HepG2 (cell line): Measurements from ENCODE around the gene DNMBP. TPM values are rescaled to one million over a fixed set of nuclear protein-coding genes. Genes with fewer than 3 reads are reported as not detected.
A peak's percentile ranks its signal among the peaks of the same experiment; 100 is the strongest.

Source experiments
- ATAC-seq: fragments of 200-7000 bp; cut with Tn5 transposase; 3 replicates; pipeline ENCODE4 v1.9.1; 2020; ENCODE audit warnings: mild to moderate bottlenecking, moderate library complexity
- BruUV-seq: library from RNA; stranded (reverse); fragments of 400-500 nt; replicated peaks from 2 replicates; lab custom pipeline; 2021; lab: Mats Ljungman, UMichigan
- CTCF ChIA-PET: fragments of 300-600 bp; formaldehyde crosslinking; extraction: SDS; loops from one replicate; lab custom pipeline; 2021; ENCODE audit warnings: low total read pairs, inconsistent platforms, low intra/inter-chr PET ratio; lab: Yijun Ruan, JAX
- POLR2A ChIA-PET: fragments of 350-600 bp; sonication (Branson Sonifier 250); formaldehyde crosslinking; loops from one replicate; lab custom pipeline; 2020; ENCODE audit warnings: antibody characterized with exemption, inconsistent platforms; lab: Yijun Ruan, JAX
- DNase-seq: peaks from one replicate; pipeline ENCODE4 v3.0.0-alpha.2; 2015; ENCODE audit warnings: low spot score
- FAIRE-seq: peaks from 3 replicates; lab custom pipeline; 2011; peaks lifted over from hg19 to GRCh38; lab: Jason Lieb, UNC
- H2AFZ ChIP-seq: one replicate; pipeline ENCODE4 v1.6.1; 2011; ENCODE audit warnings: low read length, inconsistent platforms
- H3K27ac ChIP-seq: fragments of 300-600 bp; 3 replicates; pipeline ENCODE4 v1.8.0; 2011; ENCODE audit warnings: mixed run types, mild to moderate bottlenecking, mixed read lengths, low read length, inconsistent platforms; ENCODE audit not compliant: insufficient read depth; ENCODE audit errors: extremely low read length
- H3K27me3 ChIP-seq, 2 experiments: fragments of 200-600 bp in 1 of 2; 2 replicates in 1 of 2; 3 replicates in 1 of 2; pipeline versions ENCODE4 v1.6.0 to v1.8.0; 2011; ENCODE audit warnings: low read length in 2 of 2, mild to moderate bottlenecking in 2 of 2, moderate library complexity in 2 of 2, inconsistent platforms in 1 of 2; ENCODE audit not compliant: insufficient read depth in 2 of 2, control insufficient read depth in 1 of 2
- H3K36me3 ChIP-seq, 2 experiments: fragments of 200-600 bp in 1 of 2; replicated peaks in 1 of 2; 2 replicates in 1 of 2; 3 replicates in 1 of 2; pipeline versions ENCODE4 v1.5.1 to v1.8.0; 2011; ENCODE audit warnings: low read length in 2 of 2, inconsistent platforms in 1 of 2; ENCODE audit not compliant: insufficient read depth in 2 of 2, control insufficient read depth in 1 of 2
- H3K4me1 ChIP-seq: 2 replicates; pipeline ENCODE4 v1.5.1; 2012; ENCODE audit warnings: low read length, inconsistent platforms; ENCODE audit not compliant: insufficient read depth
- H3K4me2 ChIP-seq: 2 replicates; pipeline ENCODE4 v1.6.0; 2011; ENCODE audit warnings: low read depth, low read length, inconsistent platforms
- H3K4me3 ChIP-seq, 3 experiments: fragments of 200-600 bp in 1 of 3; sonication (generic), shearing (Covaris generic) in 1 of 3; replicated peaks in 1 of 3; 2 replicates each; pipeline ENCODE4 v1.5.1; 2011 to 2016; ENCODE audit warnings: low read length in 3 of 3, inconsistent platforms in 2 of 3, low read depth in 2 of 3, mild to moderate bottlenecking in 2 of 3, control low read depth in 1 of 3, mixed read lengths in 1 of 3; ENCODE audit not compliant: insufficient read depth in 1 of 3
- H3K79me2 ChIP-seq: one replicate; pipeline ENCODE4 v1.6.1; 2011; ENCODE audit warnings: low read length, inconsistent platforms; ENCODE audit not compliant: insufficient read depth
- H3K9ac ChIP-seq: 2 replicates; pipeline ENCODE4 v1.6.0; 2011; ENCODE audit warnings: mild to moderate bottlenecking, low read depth, low read length, inconsistent platforms; ENCODE audit not compliant: insufficient read depth
- H3K9me3 ChIP-seq: 2 replicates; pipeline ENCODE4 v1.5.1; 2012; ENCODE audit warnings: mild to moderate bottlenecking, low read length
- H4K20me1 ChIP-seq: 2 replicates; pipeline ENCODE4 v1.6.0; 2011; ENCODE audit warnings: inconsistent platforms, mild to moderate bottlenecking, low read length, moderate library complexity; ENCODE audit not compliant: insufficient read depth
- CENPX ChIP-seq: sonication (generic); formaldehyde crosslinking; IDR thresholded peaks from 2 replicates; pipeline ENCODE4 v1.9.0; 2021; ENCODE audit warnings: mild to moderate bottlenecking, missing genetic modification reagents, moderate library complexity
- HDAC1 ChIP-seq: sonication (generic); formaldehyde crosslinking; IDR thresholded peaks from 2 replicates; pipeline ENCODE4 v1.5.1; 2020; ENCODE audit warnings: mild to moderate bottlenecking, missing genetic modification reagents
- HMG20B ChIP-seq: conservative IDR thresholded peaks from 2 replicates; pipeline ENCODE4 v1.6.1; 2016; ENCODE audit warnings: missing genetic modification reagents, missing compliant biosample characterization
- HMGXB4 ChIP-seq, 2 experiments: sonication (generic) in 1 of 2; formaldehyde crosslinking in 1 of 2; IDR thresholded peaks; 2 replicates each; pipeline versions ENCODE4 v1.4.0 to v1.6.1; 2018 to 2020; ENCODE audit warnings: missing genetic modification reagents in 2 of 2, borderline replicate concordance in 1 of 2, low read depth in 1 of 2, mild to moderate bottlenecking in 1 of 2, missing biosample characterization in 1 of 2
- HOXD1 ChIP-seq: sonication (generic); formaldehyde crosslinking; IDR thresholded peaks from 2 replicates; pipeline ENCODE4 v1.5.0; 2020; ENCODE audit warnings: missing genetic modification reagents
- KLF6 ChIP-seq: IDR thresholded peaks from 2 replicates; pipeline ENCODE4 v1.8.0; 2016; ENCODE audit warnings: missing biosample characterization, missing genetic modification reagents
- KMT2A ChIP-seq: sonication (generic); formaldehyde crosslinking; IDR thresholded peaks from 2 replicates; pipeline ENCODE4 v1.4.0; 2020; ENCODE audit warnings: missing genetic modification reagents
- MIER2 ChIP-seq: IDR thresholded peaks from 2 replicates; pipeline ENCODE4 v1.6.1; 2016; ENCODE audit warnings: missing biosample characterization, missing genetic modification reagents
- NCOR1 ChIP-seq: fragments of 200-600 bp; sonication (generic); IDR thresholded peaks from 2 replicates; pipeline ENCODE4 v1.7.0; 2017; ENCODE audit warnings: antibody characterized with exemption, low read length, borderline replicate concordance
- NFATC3 ChIP-seq: sonication (generic); formaldehyde crosslinking; IDR thresholded peaks from 2 replicates; pipeline ENCODE4 v1.5.1; 2020; ENCODE audit warnings: mild to moderate bottlenecking, missing genetic modification reagents
- PAX8 ChIP-seq: sonication (generic); formaldehyde crosslinking; IDR thresholded peaks from 2 replicates; pipeline ENCODE4 v1.8.0; 2022; ENCODE audit warnings: mild to moderate bottlenecking, missing genetic modification reagents, borderline replicate concordance
- PBX3 ChIP-seq: sonication (generic); formaldehyde crosslinking; IDR thresholded peaks from 2 replicates; pipeline ENCODE4 v1.8.1; 2023; ENCODE audit warnings: missing genetic modification reagents, inconsistent platforms, borderline replicate concordance
- POLR2G ChIP-seq: fragments of 200-400 bp; formaldehyde crosslinking; IDR thresholded peaks from 2 replicates; pipeline ENCODE4 v1.6.1; 2018; ENCODE audit warnings: mild to moderate bottlenecking, low read depth, low read length, moderate library complexity
- SALL2 ChIP-seq: sonication (generic); formaldehyde crosslinking; IDR thresholded peaks from 2 replicates; pipeline ENCODE4 v1.8.1; 2023; ENCODE audit warnings: mild to moderate bottlenecking, missing genetic modification reagents, inconsistent platforms
- SIX4 ChIP-seq: sonication (generic); formaldehyde crosslinking; IDR thresholded peaks from 2 replicates; pipeline ENCODE4 v1.4.0; 2020; ENCODE audit warnings: missing genetic modification reagents
- SRSF9 ChIP-seq: fragments of 200-400 bp; formaldehyde crosslinking; IDR thresholded peaks from 2 replicates; pipeline ENCODE4 v1.6.1; 2018; ENCODE audit warnings: borderline replicate concordance, mild to moderate bottlenecking, low read depth, low read length; ENCODE audit not compliant: insufficient read depth, poor library complexity, severe bottlenecking
- TBP ChIP-seq: sonication (generic); formaldehyde crosslinking; IDR thresholded peaks from 2 replicates; pipeline ENCODE4 v1.5.0; 2020; ENCODE audit warnings: missing genetic modification reagents
- ZFP91 ChIP-seq: sonication (generic); formaldehyde crosslinking; IDR thresholded peaks from 2 replicates; pipeline ENCODE4 v1.9.0; 2022; ENCODE audit warnings: missing genetic modification reagents, mild to moderate bottlenecking, borderline replicate concordance
- ZNF44 ChIP-seq: sonication (generic); formaldehyde crosslinking; IDR thresholded peaks from 2 replicates; pipeline ENCODE4 v1.5.1; 2020; ENCODE audit warnings: mild to moderate bottlenecking, missing genetic modification reagents
- ZNF556 ChIP-seq: sonication (generic); formaldehyde crosslinking; IDR thresholded peaks from 2 replicates; pipeline ENCODE4 v1.4.0; 2020; ENCODE audit warnings: mild to moderate bottlenecking, missing genetic modification reagents, borderline replicate concordance
- ZNF614 ChIP-seq: IDR thresholded peaks from 2 replicates; pipeline ENCODE4 v1.6.1; 2018; ENCODE audit warnings: missing biosample characterization, missing genetic modification reagents, inconsistent platforms, borderline replicate concordance
- ZNF781 ChIP-seq: sonication (generic); formaldehyde crosslinking; IDR thresholded peaks from 2 replicates; pipeline ENCODE4 v1.5.1; 2020; ENCODE audit warnings: borderline replicate concordance, mild to moderate bottlenecking, missing genetic modification reagents; ENCODE audit errors: not compliant biosample characterization
- WGBS: methylation state at CpG from one replicate; pipeline ENCODE4 v1.1.6; 2017; ENCODE audit warnings: low lambda C conversion rate; 5-methylcytosine and 5-hydroxymethylcytosine counted together
- in situ Hi-C: cut with HindIII; loops from 2 replicates; pipeline ENCODE4 v1.10.0; 2017; ENCODE audit warnings: low pct_unique_long_range_greater_than_20kb; ENCODE audit not compliant: extremely low pct_ligation_motif_present
- intact Hi-C: fragments of 100-400 bp; cut with micrococcal nuclease; formaldehyde crosslinking; loops from one replicate; pipeline ENCODE4 v1.10.0; 2022; ENCODE audit not compliant: unreplicated experiment
- polyA plus RNA-seq, 8 experiments: library from polyadenylated mRNA; depleted of rRNA in 3 of 8; stranded (reverse) in 7 of 8; unstranded in 1 of 8; fragments of >200 nt; fragmentation: Illumina TruSeq in 4 of 8; extraction: Trizol in 4 of 8; gene quantifications; 2 replicates each; pipeline versions ENCODE4 v1.2.1 to v1.2.3, GENCODE V29; 2011 to 2016; ENCODE audit warnings: low read depth in 4 of 8, missing spikeins in 1 of 8, mixed read lengths in 1 of 8; ENCODE audit not compliant: insufficient read depth in 1 of 8
- total RNA-seq, 5 experiments: library from RNA; depleted of rRNA; stranded (reverse); fragments of >200 nt; fragmentation: Illumina TruSeq; extraction: Trizol; gene quantifications; 2 replicates each; pipeline ENCODE4 v1.2.3, GENCODE V29; 2016; ENCODE audit warnings: low read depth in 1 of 5

DNMBP gene
- total and polyA plus RNA-seq, 2 of the 13 experiments (the other 11 are each of a cell fraction or from before 2014, with no cell fraction given): 3.6 to 6.3 TPM

GRCh38 chr10:99849536-99849935 lies 160.2 kb downstream of the DNMBP start:
- POLR2A ChIA-PET: interaction anchor here (0.9 to 1.3 kb wide), 2 partner anchors 10 to 117 kb away, joined by 3 to 4 read pairs; partner anchors contain the start of genes COX15 and CUTC
- Histone ChIP-seq H3K79me2 (no peaks in the 10 kb centered on the region), H3K9ac (no peak overlapping the region), H3K36me3 (peaks cover 27 to 74% of the 10 kb centered on the region in 2 experiments), H3K4me2 (peak overlapping the region; percentile 21), H3K27ac (peak overlapping the region; percentile 69), H4K20me1 (peaks cover 5% of the 10 kb centered on the region), H2AFZ (no peak overlapping the region), H3K4me1 (peaks cover 52% of the 10 kb centered on the region), H3K4me3 (no peak overlapping the region), H3K27me3 (no peaks in the 10 kb centered on the region), H3K9me3 (no peaks in the 10 kb centered on the region)
- in situ Hi-C loops (no loop called here), intact Hi-C loops (no loop called here)
- DNase-seq: peak; percentile 85
- WGBS: 6% methylated on average over 2 of the region's 2 CpGs
- FAIRE-seq: peak; percentile 95
- BruUV-seq: no TSS peak
- CTCF ChIA-PET: no interaction called here
- peak; percentile 66 for ATAC-seq
- TF ChIP-seq CENPX (CRISPR knock-in tag) (no peak), ZNF781 (CRISPR knock-in tag) (no peak), SIX4 (no peak; the same call in 1 of the 2 replicates), TBP (CRISPR knock-in tag) (no peak), KLF6 (CRISPR knock-in tag) (no peak), MIER2 (CRISPR knock-in tag) (no peak), ZFP91 (CRISPR knock-in tag) (no peak), PBX3 (no peak), HOXD1 (CRISPR knock-in tag) (no peak), POLR2G (no peak), ZNF556 (CRISPR knock-in tag) (no peak), HDAC1 (CRISPR knock-in tag) (0 out of 2 replicates have a peak, but pooled peaks have one; percentile 53), SALL2 (CRISPR knock-in tag) (no peak), PAX8 (CRISPR knock-in tag) (no peak), HMG20B (CRISPR knock-in tag) (no peak), ZNF44 (no peak), ZNF614 (CRISPR knock-in tag) (0 out of 2 replicates have a peak, but pooled peaks have one; percentile 52), SRSF9 (no peak), HMGXB4 (CRISPR knock-in tag; IDR thresholded peaks at IDR 0.05; ENCODE audit: borderline replicate concordance in 1 of 2, low read depth in 1 of 2) (no peak), NCOR1 (peak; percentile 89), NFATC3 (CRISPR knock-in tag) (no peak), KMT2A (no peak)
